HEK293 (cell line): Measurements from ENCODE around the gene CASKIN1.

ENCODE experiments used
- KLF10 ChIP-seq: fragments of 450-650 bp; IDR thresholded peaks from 2 replicates; pipeline ENCODE4 v1.5.1; 2018; ENCODE audit warnings: missing biosample characterization, mild to moderate bottlenecking, missing genetic modification characterization
- RBAK ChIP-seq: fragments of 450-650 bp; formaldehyde crosslinking; IDR thresholded peaks from 2 replicates; pipeline ENCODE4 v1.5.1; 2016; ENCODE audit warnings: missing biosample characterization, missing genetic modification characterization
- REPIN1 ChIP-seq: fragments of 450-650 bp; formaldehyde crosslinking; IDR thresholded peaks from 2 replicates; pipeline ENCODE4 v1.5.1; 2017; ENCODE audit warnings: missing biosample characterization, missing genetic modification characterization, low read depth
- YY1 ChIP-seq: fragments of 450-650 bp; formaldehyde crosslinking; IDR thresholded peaks from 2 replicates; pipeline ENCODE4 v1.5.1; 2018; ENCODE audit warnings: missing biosample characterization, missing genetic modification characterization
- ZFP3 ChIP-seq: fragments of 450-650 bp; formaldehyde crosslinking; IDR thresholded peaks from 2 replicates; pipeline ENCODE4 v1.5.1; 2016; ENCODE audit warnings: low read depth, missing biosample characterization, missing genetic modification characterization
- ZNF121 ChIP-seq: fragments of 450-650 bp; formaldehyde crosslinking; IDR thresholded peaks from 2 replicates; pipeline ENCODE4 v1.5.1; 2016; ENCODE audit warnings: missing biosample characterization, missing genetic modification characterization
- ZNF354C ChIP-seq: fragments of 450-650 bp; formaldehyde crosslinking; IDR thresholded peaks from 2 replicates; pipeline ENCODE4 v1.5.1; 2016; ENCODE audit warnings: missing biosample characterization, missing genetic modification characterization, low read depth, borderline replicate concordance
- ZNF37A ChIP-seq: fragments of 450-650 bp; IDR thresholded peaks from 2 replicates; pipeline ENCODE4 v1.5.1; 2018; ENCODE audit warnings: missing biosample characterization, missing genetic modification characterization
- ZNF747 ChIP-seq: fragments of 450-650 bp; formaldehyde crosslinking; IDR thresholded peaks from 2 replicates; pipeline ENCODE4 v1.5.1; 2016; ENCODE audit warnings: missing biosample characterization, missing genetic modification characterization
- TF ChIP-seq, protein P1 (sequence below): fragments of 450-650 bp; formaldehyde crosslinking; IDR thresholded peaks from 2 replicates; pipeline ENCODE4 v1.5.1; 2016; ENCODE audit warnings: missing biosample characterization, missing genetic modification characterization
- TF ChIP-seq, protein P2 (sequence below): sonication (generic); formaldehyde crosslinking; IDR thresholded peaks from 2 replicates; pipeline ENCODE4 v1.8.1; 2022; ENCODE audit warnings: mild to moderate bottlenecking, moderate library complexity, missing genetic modification reagents
- TF ChIP-seq, protein P3 (sequence below): fragments of 450-650 bp; formaldehyde crosslinking; IDR thresholded peaks from 2 replicates; pipeline ENCODE4 v1.5.1; 2016; ENCODE audit warnings: missing biosample characterization, missing genetic modification characterization
- TF ChIP-seq, protein P4 (sequence below): fragments of 450-650 bp; formaldehyde crosslinking; IDR thresholded peaks from 2 replicates; pipeline ENCODE4 v1.5.1; 2016; ENCODE audit warnings: missing biosample characterization, missing genetic modification characterization

DNA sequence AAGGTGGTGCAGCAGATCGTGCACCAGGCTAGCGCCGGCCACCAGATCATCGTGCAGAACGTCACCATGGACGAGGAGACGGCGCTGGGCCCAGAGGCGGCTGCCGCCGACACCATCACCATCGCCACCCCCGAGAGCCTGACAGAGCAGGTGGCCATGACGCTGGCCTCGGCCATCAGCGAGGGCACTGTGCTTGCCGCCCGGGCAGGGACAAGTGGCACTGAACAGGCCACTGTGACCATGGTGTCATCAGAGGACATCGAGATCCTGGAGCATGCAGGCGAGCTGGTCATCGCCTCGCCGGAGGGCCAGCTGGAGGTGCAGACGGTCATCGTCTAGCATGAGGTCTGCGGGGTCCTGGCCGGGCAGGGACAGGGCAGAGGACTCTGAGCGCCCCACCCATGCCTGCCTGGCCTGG lies 38.8 kb upstream of the CASKIN1 start:
- TF ChIP-seq RBAK (tag by site-specific recombination) (no peak), ZFP3 (tag by site-specific recombination) (no peak), ZNF747 (no peak), REPIN1 (tag by site-specific recombination) (no peak), ZNF121 (no peak), ZNF354C (no peak), ZNF37A (tag by site-specific recombination) (no peak), YY1 (tag by site-specific recombination) (no peak), KLF10 (tag by site-specific recombination) (no peak)
- TF ChIP-seq, protein P1, sequence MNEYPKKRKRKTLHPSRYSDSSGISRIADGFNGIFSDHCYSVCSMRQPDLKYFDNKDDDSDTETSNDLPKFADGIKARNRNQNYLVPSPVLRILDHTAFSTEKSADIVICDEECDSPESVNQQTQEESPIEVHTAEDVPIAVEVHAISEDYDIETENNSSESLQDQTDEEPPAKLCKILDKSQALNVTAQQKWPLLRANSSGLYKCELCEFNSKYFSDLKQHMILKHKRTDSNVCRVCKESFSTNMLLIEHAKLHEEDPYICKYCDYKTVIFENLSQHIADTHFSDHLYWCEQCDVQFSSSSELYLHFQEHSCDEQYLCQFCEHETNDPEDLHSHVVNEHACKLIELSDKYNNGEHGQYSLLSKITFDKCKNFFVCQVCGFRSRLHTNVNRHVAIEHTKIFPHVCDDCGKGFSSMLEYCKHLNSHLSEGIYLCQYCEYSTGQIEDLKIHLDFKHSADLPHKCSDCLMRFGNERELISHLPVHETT (tag by site-specific recombination): no peak
- TF ChIP-seq, protein P2, sequence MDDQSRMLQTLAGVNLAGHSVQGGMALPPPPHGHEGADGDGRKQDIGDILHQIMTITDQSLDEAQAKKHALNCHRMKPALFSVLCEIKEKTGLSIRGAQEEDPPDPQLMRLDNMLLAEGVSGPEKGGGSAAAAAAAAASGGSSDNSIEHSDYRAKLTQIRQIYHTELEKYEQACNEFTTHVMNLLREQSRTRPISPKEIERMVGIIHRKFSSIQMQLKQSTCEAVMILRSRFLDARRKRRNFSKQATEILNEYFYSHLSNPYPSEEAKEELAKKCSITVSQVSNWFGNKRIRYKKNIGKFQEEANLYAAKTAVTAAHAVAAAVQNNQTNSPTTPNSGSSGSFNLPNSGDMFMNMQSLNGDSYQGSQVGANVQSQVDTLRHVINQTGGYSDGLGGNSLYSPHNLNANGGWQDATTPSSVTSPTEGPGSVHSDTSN (CRISPR knock-in tag): no peak
- TF ChIP-seq, protein P3, sequence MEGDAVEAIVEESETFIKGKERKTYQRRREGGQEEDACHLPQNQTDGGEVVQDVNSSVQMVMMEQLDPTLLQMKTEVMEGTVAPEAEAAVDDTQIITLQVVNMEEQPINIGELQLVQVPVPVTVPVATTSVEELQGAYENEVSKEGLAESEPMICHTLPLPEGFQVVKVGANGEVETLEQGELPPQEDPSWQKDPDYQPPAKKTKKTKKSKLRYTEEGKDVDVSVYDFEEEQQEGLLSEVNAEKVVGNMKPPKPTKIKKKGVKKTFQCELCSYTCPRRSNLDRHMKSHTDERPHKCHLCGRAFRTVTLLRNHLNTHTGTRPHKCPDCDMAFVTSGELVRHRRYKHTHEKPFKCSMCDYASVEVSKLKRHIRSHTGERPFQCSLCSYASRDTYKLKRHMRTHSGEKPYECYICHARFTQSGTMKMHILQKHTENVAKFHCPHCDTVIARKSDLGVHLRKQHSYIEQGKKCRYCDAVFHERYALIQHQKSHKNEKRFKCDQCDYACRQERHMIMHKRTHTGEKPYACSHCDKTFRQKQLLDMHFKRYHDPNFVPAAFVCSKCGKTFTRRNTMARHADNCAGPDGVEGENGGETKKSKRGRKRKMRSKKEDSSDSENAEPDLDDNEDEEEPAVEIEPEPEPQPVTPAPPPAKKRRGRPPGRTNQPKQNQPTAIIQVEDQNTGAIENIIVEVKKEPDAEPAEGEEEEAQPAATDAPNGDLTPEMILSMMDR (tag by site-specific recombination): no peak
- TF ChIP-seq, protein P4, sequence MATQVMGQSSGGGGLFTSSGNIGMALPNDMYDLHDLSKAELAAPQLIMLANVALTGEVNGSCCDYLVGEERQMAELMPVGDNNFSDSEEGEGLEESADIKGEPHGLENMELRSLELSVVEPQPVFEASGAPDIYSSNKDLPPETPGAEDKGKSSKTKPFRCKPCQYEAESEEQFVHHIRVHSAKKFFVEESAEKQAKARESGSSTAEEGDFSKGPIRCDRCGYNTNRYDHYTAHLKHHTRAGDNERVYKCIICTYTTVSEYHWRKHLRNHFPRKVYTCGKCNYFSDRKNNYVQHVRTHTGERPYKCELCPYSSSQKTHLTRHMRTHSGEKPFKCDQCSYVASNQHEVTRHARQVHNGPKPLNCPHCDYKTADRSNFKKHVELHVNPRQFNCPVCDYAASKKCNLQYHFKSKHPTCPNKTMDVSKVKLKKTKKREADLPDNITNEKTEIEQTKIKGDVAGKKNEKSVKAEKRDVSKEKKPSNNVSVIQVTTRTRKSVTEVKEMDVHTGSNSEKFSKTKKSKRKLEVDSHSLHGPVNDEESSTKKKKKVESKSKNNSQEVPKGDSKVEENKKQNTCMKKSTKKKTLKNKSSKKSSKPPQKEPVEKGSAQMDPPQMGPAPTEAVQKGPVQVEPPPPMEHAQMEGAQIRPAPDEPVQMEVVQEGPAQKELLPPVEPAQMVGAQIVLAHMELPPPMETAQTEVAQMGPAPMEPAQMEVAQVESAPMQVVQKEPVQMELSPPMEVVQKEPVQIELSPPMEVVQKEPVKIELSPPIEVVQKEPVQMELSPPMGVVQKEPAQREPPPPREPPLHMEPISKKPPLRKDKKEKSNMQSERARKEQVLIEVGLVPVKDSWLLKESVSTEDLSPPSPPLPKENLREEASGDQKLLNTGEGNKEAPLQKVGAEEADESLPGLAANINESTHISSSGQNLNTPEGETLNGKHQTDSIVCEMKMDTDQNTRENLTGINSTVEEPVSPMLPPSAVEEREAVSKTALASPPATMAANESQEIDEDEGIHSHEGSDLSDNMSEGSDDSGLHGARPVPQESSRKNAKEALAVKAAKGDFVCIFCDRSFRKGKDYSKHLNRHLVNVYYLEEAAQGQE (tag by site-specific recombination): no peak
